ENCODE data around the gene SULT1E1. TPM values are rescaled to one million over a fixed set of nuclear protein-coding genes. Genes with fewer than 3 reads are reported as not detected.

Gene SULT1E1
- total and polyA plus RNA-seq, 2 experiments from 2014 or later, result not detected

DNA sequence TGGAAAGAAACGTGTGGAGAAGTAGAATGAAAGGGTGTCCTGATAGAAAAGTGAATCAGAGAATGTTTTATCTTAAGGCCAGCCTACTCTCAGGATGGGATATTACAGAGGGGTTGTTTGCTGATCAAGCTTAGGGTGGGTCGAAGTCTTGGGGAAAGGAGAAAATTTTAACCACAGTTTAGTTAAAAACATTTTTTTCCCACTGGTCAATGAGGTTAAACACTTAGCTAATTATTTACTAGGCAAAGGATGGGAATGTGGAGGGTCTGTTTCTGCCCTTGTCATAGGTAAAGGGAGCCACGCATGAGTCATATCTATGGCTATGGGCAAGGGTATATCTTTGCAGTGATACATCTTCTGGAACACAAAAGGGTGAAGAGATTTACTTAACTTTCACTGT, 16.1 kb upstream of the SULT1E1 start:
- Histone ChIP-seq H3K9me2 (ENCODE audit: insufficient read depth) (no peaks in the 10 kb centered on the region), H3K79me2 (replicated peaks; ENCODE audit: insufficient read depth) (no peaks in the 10 kb centered on the region), H3F3A (replicated peaks; ENCODE audit: low read depth) (no peaks in the 10 kb centered on the region), H4K20me1 (replicated peaks; ENCODE audit: insufficient read depth) (no peaks in the 10 kb centered on the region), H3K4me3 (no peak overlapping the region), H2AFZ (no peak overlapping the region), H3K27ac (ENCODE audit: low read depth) (no peak overlapping the region), H3K27me3 (ENCODE audit: insufficient read depth) (no peaks in the 10 kb centered on the region), H3K4me1 (ENCODE audit: insufficient read depth) (no peaks in the 10 kb centered on the region), H3K4me2 (no peak overlapping the region), H3K36me3 (ENCODE audit: insufficient read depth) (0 out of 2 replicates have a peak, but pooled peaks cover 3% of the 10 kb centered on the region)
- DNase-seq (ENCODE audit: low spot score) (no peak), ATAC-seq (no peak)
- TF ChIP-seq, protein P1, sequence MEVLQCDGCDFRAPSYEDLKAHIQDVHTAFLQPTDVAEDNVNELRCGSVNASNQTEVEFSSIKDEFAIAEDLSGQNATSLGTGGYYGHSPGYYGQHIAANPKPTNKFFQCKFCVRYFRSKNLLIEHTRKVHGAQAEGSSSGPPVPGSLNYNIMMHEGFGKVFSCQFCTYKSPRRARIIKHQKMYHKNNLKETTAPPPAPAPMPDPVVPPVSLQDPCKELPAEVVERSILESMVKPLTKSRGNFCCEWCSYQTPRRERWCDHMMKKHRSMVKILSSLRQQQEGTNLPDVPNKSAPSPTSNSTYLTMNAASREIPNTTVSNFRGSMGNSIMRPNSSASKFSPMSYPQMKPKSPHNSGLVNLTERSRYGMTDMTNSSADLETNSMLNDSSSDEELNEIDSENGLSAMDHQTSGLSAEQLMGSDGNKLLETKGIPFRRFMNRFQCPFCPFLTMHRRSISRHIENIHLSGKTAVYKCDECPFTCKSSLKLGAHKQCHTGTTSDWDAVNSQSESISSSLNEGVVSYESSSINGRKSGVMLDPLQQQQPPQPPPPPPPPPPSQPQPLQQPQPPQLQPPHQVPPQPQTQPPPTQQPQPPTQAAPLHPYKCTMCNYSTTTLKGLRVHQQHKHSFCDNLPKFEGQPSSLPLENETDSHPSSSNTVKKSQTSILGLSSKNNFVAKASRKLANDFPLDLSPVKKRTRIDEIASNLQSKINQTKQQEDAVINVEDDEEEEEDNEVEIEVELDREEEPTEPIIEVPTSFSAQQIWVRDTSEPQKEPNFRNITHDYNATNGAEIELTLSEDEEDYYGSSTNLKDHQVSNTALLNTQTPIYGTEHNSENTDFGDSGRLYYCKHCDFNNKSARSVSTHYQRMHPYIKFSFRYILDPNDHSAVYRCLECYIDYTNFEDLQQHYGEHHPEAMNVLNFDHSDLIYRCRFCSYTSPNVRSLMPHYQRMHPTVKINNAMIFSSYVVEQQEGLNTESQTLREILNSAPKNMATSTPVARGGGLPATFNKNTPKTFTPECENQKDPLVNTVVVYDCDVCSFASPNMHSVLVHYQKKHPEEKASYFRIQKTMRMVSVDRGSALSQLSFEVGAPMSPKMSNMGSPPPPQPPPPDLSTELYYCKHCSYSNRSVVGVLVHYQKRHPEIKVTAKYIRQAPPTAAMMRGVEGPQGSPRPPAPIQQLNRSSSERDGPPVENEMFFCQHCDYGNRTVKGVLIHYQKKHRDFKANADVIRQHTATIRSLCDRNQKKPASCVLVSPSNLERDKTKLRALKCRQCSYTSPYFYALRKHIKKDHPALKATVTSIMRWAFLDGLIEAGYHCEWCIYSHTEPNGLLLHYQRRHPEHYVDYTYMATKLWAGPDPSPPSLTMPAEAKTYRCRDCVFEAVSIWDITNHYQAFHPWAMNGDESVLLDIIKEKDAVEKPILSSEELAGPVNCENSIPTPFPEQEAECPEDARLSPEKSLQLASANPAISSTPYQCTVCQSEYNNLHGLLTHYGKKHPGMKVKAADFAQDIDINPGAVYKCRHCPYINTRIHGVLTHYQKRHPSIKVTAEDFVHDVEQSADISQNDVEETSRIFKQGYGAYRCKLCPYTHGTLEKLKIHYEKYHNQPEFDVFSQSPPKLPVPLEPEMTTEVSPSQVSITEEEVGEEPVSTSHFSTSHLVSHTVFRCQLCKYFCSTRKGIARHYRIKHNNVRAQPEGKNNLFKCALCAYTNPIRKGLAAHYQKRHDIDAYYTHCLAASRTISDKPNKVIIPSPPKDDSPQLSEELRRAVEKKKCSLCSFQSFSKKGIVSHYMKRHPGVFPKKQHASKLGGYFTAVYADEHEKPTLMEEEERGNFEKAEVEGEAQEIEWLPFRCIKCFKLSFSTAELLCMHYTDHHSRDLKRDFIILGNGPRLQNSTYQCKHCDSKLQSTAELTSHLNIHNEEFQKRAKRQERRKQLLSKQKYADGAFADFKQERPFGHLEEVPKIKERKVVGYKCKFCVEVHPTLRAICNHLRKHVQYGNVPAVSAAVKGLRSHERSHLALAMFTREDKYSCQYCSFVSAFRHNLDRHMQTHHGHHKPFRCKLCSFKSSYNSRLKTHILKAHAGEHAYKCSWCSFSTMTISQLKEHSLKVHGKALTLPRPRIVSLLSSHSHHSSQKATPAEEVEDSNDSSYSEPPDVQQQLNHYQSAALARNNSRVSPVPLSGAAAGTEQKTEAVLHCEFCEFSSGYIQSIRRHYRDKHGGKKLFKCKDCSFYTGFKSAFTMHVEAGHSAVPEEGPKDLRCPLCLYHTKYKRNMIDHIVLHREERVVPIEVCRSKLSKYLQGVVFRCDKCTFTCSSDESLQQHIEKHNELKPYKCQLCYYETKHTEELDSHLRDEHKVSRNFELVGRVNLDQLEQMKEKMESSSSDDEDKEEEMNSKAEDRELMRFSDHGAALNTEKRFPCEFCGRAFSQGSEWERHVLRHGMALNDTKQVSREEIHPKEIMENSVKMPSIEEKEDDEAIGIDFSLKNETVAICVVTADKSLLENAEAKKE (CRISPR knock-in tag; IDR thresholded peaks at IDR 0.05), result no peak
- TF ChIP-seq ZNF331 (CRISPR knock-in tag; IDR thresholded peaks at IDR 0.05; ENCODE audit: low read depth) (no peak), REST (IDR thresholded peaks at IDR 0.05; ENCODE audit: unreplicated experiment) (no peak), STAT1 (IDR thresholded peaks at IDR 0.05; ENCODE audit: unreplicated experiment) (no peak), CREB1 (CRISPR knock-in tag; IDR thresholded peaks at IDR 0.05; ENCODE audit: low read depth) (no peak), JUNB (IDR thresholded peaks at IDR 0.05; ENCODE audit: unreplicated experiment) (no peak), EZH2 (IDR thresholded peaks at IDR 0.05; ENCODE audit: low read depth, unreplicated experiment) (no peak), NANOG (IDR thresholded peaks at IDR 0.05; ENCODE audit: borderline replicate concordance) (no peak), POLR2AphosphoS5 (IDR thresholded peaks at IDR 0.05; ENCODE audit: low read depth) (no peak)
- TF ChIP-seq, protein P2, sequence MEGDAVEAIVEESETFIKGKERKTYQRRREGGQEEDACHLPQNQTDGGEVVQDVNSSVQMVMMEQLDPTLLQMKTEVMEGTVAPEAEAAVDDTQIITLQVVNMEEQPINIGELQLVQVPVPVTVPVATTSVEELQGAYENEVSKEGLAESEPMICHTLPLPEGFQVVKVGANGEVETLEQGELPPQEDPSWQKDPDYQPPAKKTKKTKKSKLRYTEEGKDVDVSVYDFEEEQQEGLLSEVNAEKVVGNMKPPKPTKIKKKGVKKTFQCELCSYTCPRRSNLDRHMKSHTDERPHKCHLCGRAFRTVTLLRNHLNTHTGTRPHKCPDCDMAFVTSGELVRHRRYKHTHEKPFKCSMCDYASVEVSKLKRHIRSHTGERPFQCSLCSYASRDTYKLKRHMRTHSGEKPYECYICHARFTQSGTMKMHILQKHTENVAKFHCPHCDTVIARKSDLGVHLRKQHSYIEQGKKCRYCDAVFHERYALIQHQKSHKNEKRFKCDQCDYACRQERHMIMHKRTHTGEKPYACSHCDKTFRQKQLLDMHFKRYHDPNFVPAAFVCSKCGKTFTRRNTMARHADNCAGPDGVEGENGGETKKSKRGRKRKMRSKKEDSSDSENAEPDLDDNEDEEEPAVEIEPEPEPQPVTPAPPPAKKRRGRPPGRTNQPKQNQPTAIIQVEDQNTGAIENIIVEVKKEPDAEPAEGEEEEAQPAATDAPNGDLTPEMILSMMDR (conservative IDR thresholded peaks at IDR 0.05; ENCODE audit: low read depth in 2 of 2), result no peak
- TF ChIP-seq, protein P3, sequence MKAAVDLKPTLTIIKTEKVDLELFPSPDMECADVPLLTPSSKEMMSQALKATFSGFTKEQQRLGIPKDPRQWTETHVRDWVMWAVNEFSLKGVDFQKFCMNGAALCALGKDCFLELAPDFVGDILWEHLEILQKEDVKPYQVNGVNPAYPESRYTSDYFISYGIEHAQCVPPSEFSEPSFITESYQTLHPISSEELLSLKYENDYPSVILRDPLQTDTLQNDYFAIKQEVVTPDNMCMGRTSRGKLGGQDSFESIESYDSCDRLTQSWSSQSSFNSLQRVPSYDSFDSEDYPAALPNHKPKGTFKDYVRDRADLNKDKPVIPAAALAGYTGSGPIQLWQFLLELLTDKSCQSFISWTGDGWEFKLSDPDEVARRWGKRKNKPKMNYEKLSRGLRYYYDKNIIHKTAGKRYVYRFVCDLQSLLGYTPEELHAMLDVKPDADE (IDR thresholded peaks at IDR 0.05), result no peak
- H3K27me3 Mint-ChIP-seq (ENCODE audit: insufficient read depth, low read depth, poor library complexity), result no peaks in the 10 kb centered on the region
- peaks cover 2% of the 10 kb centered on the region; the same call in 1 of the 3 replicates for H3K36me3 Mint-ChIP-seq (ENCODE audit: low read depth)
- H3K9me3 Mint-ChIP-seq, result peaks cover 4% of the 10 kb centered on the region; the same call in 2 of the 3 replicates
- H3K4me3 Mint-ChIP-seq, result no peak overlapping the region
- H3K27ac Mint-ChIP-seq, result no peak overlapping the region
- H3K4me1 Mint-ChIP-seq, result peaks cover 6% of the 10 kb centered on the region; the same call in 1 of the 3 replicates

All from GM23338 (cell line).